Measurements from ENCODE around the gene ZSCAN5B.
"Not testable (repeated sequence)": the region's sequence is repeated elsewhere in the genome, so short reads cannot be mapped to it uniquely, and the experiment has no call there.

Gene ZSCAN5B

DNA sequence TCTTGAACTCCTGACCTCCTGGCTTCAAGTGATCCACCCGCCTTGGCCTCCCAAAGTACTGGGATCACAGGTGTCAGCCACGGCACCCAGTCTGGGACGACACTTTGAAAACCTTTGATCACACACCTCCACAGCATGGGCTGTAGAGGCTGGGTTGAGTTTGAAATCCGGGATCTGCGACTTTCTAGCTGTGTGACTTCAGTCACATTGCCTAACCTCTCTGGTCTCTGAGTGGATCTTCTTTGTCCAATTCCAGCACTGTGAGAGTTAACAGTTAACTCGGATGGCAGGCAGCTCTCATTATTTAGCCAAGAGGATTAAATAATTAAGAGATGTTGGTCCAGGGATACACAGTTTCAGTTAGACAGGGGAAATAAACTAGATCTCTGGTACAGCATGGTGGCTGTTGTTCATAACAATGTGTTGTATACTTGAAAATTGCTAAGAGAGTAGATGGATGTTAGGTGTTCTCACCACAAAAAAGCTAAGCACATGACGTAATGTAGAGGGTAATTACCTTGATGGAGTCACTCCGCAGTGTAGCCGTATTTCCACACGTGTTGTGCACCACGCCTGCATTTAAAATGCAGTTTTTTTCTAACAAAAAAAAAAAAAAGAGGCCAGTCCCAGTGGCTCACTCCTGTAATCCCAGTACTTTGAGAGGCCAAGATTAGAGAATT, 19.9 kb downstream of the ZSCAN5B start:
- H3K27ac ChIP-seq (ENCODE audit: low read length) = no peak overlapping the region
- TF ChIP-seq EZH2 (optimal IDR thresholded peaks at IDR 0.05; ENCODE audit: low read depth, low read length) (no peak), EZH2phosphoT487 (IDR thresholded peaks at IDR 0.05; ENCODE audit: low read length) (no peak)
- TF ChIP-seq, protein P1, sequence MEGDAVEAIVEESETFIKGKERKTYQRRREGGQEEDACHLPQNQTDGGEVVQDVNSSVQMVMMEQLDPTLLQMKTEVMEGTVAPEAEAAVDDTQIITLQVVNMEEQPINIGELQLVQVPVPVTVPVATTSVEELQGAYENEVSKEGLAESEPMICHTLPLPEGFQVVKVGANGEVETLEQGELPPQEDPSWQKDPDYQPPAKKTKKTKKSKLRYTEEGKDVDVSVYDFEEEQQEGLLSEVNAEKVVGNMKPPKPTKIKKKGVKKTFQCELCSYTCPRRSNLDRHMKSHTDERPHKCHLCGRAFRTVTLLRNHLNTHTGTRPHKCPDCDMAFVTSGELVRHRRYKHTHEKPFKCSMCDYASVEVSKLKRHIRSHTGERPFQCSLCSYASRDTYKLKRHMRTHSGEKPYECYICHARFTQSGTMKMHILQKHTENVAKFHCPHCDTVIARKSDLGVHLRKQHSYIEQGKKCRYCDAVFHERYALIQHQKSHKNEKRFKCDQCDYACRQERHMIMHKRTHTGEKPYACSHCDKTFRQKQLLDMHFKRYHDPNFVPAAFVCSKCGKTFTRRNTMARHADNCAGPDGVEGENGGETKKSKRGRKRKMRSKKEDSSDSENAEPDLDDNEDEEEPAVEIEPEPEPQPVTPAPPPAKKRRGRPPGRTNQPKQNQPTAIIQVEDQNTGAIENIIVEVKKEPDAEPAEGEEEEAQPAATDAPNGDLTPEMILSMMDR (IDR thresholded peaks at IDR 0.05; ENCODE audit: low read length) = no peak
- H4K20me1 ChIP-seq (ENCODE audit: insufficient read depth, low read length) = no peaks in the 10 kb centered on the region
- H3K9ac ChIP-seq (ENCODE audit: low read length) = no peak overlapping the region
- no peak for DNase-seq
- H3K4me3 ChIP-seq (ENCODE audit: low read length) = no peak overlapping the region
- peaks cover 77% of the 10 kb centered on the region for H3K27me3 ChIP-seq (replicated peaks; ENCODE audit: insufficient read depth, low read length)
- H3K4me1 ChIP-seq (ENCODE audit: low read length) = no peaks in the 10 kb centered on the region
- H3K9me2 ChIP-seq (replicated peaks; ENCODE audit: insufficient read depth, low read length) = no peaks in the 10 kb centered on the region
- H3K9me3 ChIP-seq (replicated peaks; ENCODE audit: insufficient read depth, low read length) = no peaks in the 10 kb centered on the region
- H3F3A ChIP-seq (ENCODE audit: insufficient read depth, low read length) = no peaks in the 10 kb centered on the region
- no peaks in the 10 kb centered on the region for H3K79me2 ChIP-seq (ENCODE audit: low read length)
- H3K36me3 ChIP-seq (replicated peaks; ENCODE audit: insufficient read depth, low read length) = no peaks in the 10 kb centered on the region
- no peak overlapping the region for H2AFZ ChIP-seq (ENCODE audit: low read length)
- no peak overlapping the region for H3K4me2 ChIP-seq (ENCODE audit: low read depth, low read length)

DNA sequence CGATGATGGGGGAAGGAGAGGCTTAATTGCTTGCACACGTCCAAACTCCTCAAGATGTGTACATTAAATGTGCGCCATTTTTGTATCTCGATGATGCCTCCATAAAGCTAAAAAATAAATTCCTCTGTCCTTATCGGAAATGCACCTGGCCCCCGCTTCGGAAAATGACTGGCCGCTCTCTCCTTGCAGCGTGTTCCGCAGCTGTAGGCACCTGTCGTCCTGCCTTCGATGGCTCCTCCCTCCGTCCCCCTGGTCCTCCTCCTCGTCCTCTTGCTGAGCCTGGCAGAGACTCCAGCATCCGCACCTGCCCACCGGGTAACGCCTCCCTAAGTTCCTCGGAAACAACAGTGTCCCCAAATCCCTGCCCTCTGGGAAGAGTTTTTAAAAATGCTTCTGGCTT, 20.7 kb downstream of the ZSCAN5B start:
- no peaks in the 10 kb centered on the region for H3F3A ChIP-seq (ENCODE audit: insufficient read depth, low read length)
- H3K36me3 ChIP-seq (replicated peaks; ENCODE audit: insufficient read depth, low read length) = no peaks in the 10 kb centered on the region
- no peak overlapping the region for H3K27ac ChIP-seq (ENCODE audit: low read length)
- H3K4me1 ChIP-seq (ENCODE audit: low read length) = no peaks in the 10 kb centered on the region
- no peak overlapping the region for H3K4me3 ChIP-seq (ENCODE audit: low read length)
- H2AFZ ChIP-seq (ENCODE audit: low read length) = no peak overlapping the region
- no peak overlapping the region for H3K4me2 ChIP-seq (ENCODE audit: low read depth, low read length)
- no peaks in the 10 kb centered on the region for H4K20me1 ChIP-seq (ENCODE audit: insufficient read depth, low read length)
- no peaks in the 10 kb centered on the region for H3K9me3 ChIP-seq (replicated peaks; ENCODE audit: insufficient read depth, low read length)
- no peaks in the 10 kb centered on the region for H3K79me2 ChIP-seq (ENCODE audit: low read length)
- H3K9me2 ChIP-seq (replicated peaks; ENCODE audit: insufficient read depth, low read length) = no peaks in the 10 kb centered on the region
- H3K27me3 ChIP-seq (replicated peaks; ENCODE audit: insufficient read depth, low read length) = peaks cover 68% of the 10 kb centered on the region
- TF ChIP-seq, protein P1 (IDR thresholded peaks at IDR 0.05; ENCODE audit: low read length) = no peak
- TF ChIP-seq EZH2phosphoT487 (IDR thresholded peaks at IDR 0.05; ENCODE audit: low read length) (no peak), EZH2 (optimal IDR thresholded peaks at IDR 0.05; ENCODE audit: low read depth, low read length) (no peak)
- no peak for DNase-seq
- H3K9ac ChIP-seq (ENCODE audit: low read length) = no peak overlapping the region

DNA sequence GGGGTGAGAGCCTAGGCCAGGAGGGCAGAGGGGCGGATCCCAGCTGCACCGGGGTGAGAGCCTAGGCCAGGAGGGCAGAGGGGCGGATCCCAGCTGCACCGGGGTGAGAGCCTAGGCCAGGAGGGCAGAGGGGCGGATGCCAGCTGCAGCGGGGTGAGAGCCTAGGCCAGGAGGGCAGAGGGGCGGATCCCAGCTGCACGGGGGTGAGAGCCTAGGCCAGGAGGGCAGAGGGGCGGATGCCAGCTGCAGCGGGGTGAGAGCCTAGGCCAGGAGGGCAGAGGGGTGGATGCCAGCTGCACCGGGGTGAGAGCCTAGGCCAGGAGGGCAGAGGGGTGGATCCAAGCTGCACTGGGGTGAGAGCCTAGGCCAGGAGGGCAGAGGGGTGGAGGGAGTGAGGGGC, 21.3 kb downstream of the ZSCAN5B start:
- not testable (repeated sequence) for H3K9me2 ChIP-seq (replicated peaks; ENCODE audit: insufficient read depth, low read length); H3F3A ChIP-seq (ENCODE audit: insufficient read depth, low read length); H3K79me2 ChIP-seq (ENCODE audit: low read length); H3K9me3 ChIP-seq (replicated peaks; ENCODE audit: insufficient read depth, low read length); H3K9ac ChIP-seq (ENCODE audit: low read length); H4K20me1 ChIP-seq (ENCODE audit: insufficient read depth, low read length); H3K4me3 ChIP-seq (ENCODE audit: low read length); H3K36me3 ChIP-seq (replicated peaks; ENCODE audit: insufficient read depth, low read length); H2AFZ ChIP-seq (ENCODE audit: low read length); H3K27ac ChIP-seq (ENCODE audit: low read length); H3K4me2 ChIP-seq (ENCODE audit: low read depth, low read length); DNase-seq; H3K4me1 ChIP-seq (ENCODE audit: low read length)
- H3K27me3 ChIP-seq (replicated peaks; ENCODE audit: insufficient read depth, low read length) = peaks cover 65% of the 10 kb centered on the region

DNA sequence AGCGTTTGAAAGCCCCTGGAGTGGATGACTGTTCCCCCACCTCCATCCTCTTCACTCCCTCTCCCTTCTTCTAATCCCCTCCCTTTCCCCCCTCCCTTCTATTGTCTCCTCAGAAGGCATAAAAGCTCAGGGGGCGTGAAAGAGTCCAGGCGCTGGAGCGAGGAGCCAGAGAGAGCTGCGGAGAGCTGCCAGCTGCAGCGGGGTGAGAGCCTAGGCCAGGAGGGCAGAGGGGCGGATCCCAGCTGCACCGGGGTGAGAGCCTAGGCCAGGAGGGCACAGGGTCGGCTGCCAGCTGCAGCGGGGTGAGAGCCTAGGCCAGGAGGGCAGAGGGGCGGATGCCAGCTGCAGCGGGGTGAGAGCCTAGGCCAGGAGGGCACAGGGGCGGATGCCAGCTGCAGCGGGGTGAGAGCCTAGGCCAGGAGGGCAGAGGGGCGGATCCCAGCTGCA, 21.7 kb downstream of the ZSCAN5B start, which contains the start of gene GALP:
Gene GALP, plus strand, starts transcription at position 148 of the 447 bp plus-strand sequence. CDS start 1,101 bp downstream, outside the sequence.
- H3F3A ChIP-seq (ENCODE audit: insufficient read depth, low read length); H3K36me3 ChIP-seq (replicated peaks; ENCODE audit: insufficient read depth, low read length); H4K20me1 ChIP-seq (ENCODE audit: insufficient read depth, low read length); H3K4me2 ChIP-seq (ENCODE audit: low read depth, low read length); H3K9me3 ChIP-seq (replicated peaks; ENCODE audit: insufficient read depth, low read length); H3K4me3 ChIP-seq (ENCODE audit: low read length); H3K4me1 ChIP-seq (ENCODE audit: low read length); H3K9me2 ChIP-seq (replicated peaks; ENCODE audit: insufficient read depth, low read length); H2AFZ ChIP-seq (ENCODE audit: low read length); DNase-seq; H3K9ac ChIP-seq (ENCODE audit: low read length); H3K27ac ChIP-seq (ENCODE audit: low read length); H3K79me2 ChIP-seq (ENCODE audit: low read length): not testable (repeated sequence)
- H3K27me3 ChIP-seq (replicated peaks; ENCODE audit: insufficient read depth, low read length) = peaks cover 65% of the 10 kb centered on the region

All from MM.1S (cell line).